Measurements from ENCODE around the gene IGFBP4.

DNA sequence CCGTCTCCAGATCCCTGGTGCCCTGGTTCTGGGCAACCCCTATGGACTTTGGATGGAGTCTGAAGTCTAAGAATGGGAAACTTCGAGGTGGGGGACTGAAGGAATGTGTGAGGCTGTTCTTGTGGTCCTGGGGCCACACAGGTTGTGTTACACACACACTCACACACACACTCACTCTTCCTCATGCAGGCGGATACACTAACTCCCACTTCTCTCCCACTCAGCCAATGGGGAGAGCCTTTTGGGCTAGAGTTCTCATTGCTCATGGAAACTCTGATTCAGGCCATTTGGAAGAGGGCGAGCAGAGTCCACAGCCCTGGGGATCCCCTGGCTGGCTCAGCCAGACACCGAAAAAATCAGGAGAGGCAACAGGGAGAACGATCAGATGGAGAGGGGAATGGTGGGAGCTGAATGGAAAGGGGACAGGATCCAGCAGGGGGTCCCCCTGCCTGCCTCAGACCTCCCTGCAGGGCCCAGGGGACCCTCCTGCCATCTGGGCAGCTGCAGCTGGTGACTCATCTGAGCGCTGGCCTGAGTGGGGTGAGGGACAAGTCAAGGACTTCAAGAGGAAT, 9.1 kb downstream of the IGFBP4 start:
- TF ChIP-seq POLR2AphosphoS5 (IDR thresholded peaks at IDR 0.05; ENCODE audit: borderline replicate concordance, low read depth, low read length), result no peak
- no peak for TF ChIP-seq EZH2 (IDR thresholded peaks at IDR 0.05)
- TF ChIP-seq FOXP2 (optimal IDR thresholded peaks at IDR 0.05; ENCODE audit: control extremely low read depth, extremely low read length, insufficient read depth), result no peak
